ENCODE measurements around the gene ADAT3. TPM values are rescaled to one million over a fixed set of nuclear protein-coding genes. Genes with fewer than 3 reads are reported as not detected.
"Not testable (repeated sequence)": the region's sequence is repeated elsewhere in the genome, so short reads cannot be mapped to it uniquely, and the experiment has no call there.

Gene ADAT3
- total RNA-seq, 6 experiments from 2014 or later = 1.8 to 5.3 (median 2.7) TPM

DNA sequence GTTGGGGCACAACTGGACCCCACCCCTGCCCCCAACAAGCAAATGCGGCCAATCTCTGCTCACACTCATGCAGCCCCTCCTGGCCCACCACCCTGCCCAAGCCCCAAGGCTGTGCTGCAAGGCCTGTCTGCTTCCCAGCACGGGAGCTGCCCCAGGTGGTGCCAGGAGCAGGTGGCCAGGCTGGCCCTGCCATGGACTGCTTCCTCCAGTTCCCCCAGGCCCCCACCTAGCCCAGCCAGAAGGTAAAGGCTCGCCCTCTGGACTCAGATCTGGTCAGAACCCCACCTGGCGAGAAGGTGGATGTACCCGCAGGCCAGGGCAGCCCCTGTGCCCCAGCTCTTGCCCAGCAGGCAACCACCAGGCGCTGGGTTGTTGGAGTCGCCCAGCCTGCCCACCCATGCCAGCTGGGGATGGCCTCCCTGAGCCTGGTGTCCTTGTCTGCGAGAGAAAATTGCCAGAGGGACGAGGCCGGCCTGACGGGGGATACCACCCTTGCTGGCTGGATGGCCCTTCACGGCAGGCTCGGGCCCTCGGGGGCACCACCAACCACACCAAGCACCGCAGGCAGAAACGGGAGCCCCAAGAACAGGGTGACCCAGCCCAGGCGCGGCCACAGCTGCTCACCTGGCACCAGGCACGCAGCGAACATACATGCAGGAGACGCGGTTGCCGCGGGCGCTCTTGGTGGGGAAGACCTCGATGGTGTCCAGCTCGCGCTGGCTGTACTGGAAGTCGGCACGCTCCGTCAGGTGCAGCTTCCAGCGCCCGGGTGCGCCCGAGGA is 24.4 kb upstream of the ADAT3 start:
- ATAC-seq (no peak), DNase-seq (peak in 1 of 3 donors; percentile 25)
- Histone ChIP-seq H3K4me1 (peaks cover 0 to 14% (median 5%) of the 10 kb centered on the region in 4 donors), H3K36me3 (no peaks in the 10 kb centered on the region), H3K27ac (no peak overlapping the region), H3K4me3 (no peak overlapping the region), H3K27me3 (no peaks in the 10 kb centered on the region), H3K9me3 (no peaks in the 10 kb centered on the region)
- intact Hi-C loops (cut with DNase I) = no loop called here
- WGBS (ENCODE audit: insufficient coverage, low coverage, low lambda C conversion rate, missing lambda C conversion rate) = 80% methylated on average over 2 of the region's 35 CpGs
- TF ChIP-seq, protein P1, sequence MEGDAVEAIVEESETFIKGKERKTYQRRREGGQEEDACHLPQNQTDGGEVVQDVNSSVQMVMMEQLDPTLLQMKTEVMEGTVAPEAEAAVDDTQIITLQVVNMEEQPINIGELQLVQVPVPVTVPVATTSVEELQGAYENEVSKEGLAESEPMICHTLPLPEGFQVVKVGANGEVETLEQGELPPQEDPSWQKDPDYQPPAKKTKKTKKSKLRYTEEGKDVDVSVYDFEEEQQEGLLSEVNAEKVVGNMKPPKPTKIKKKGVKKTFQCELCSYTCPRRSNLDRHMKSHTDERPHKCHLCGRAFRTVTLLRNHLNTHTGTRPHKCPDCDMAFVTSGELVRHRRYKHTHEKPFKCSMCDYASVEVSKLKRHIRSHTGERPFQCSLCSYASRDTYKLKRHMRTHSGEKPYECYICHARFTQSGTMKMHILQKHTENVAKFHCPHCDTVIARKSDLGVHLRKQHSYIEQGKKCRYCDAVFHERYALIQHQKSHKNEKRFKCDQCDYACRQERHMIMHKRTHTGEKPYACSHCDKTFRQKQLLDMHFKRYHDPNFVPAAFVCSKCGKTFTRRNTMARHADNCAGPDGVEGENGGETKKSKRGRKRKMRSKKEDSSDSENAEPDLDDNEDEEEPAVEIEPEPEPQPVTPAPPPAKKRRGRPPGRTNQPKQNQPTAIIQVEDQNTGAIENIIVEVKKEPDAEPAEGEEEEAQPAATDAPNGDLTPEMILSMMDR (IDR thresholded peaks at IDR 0.05) = no peak
- no peak for TF ChIP-seq POLR2A (IDR thresholded peaks at IDR 0.05)

DNA sequence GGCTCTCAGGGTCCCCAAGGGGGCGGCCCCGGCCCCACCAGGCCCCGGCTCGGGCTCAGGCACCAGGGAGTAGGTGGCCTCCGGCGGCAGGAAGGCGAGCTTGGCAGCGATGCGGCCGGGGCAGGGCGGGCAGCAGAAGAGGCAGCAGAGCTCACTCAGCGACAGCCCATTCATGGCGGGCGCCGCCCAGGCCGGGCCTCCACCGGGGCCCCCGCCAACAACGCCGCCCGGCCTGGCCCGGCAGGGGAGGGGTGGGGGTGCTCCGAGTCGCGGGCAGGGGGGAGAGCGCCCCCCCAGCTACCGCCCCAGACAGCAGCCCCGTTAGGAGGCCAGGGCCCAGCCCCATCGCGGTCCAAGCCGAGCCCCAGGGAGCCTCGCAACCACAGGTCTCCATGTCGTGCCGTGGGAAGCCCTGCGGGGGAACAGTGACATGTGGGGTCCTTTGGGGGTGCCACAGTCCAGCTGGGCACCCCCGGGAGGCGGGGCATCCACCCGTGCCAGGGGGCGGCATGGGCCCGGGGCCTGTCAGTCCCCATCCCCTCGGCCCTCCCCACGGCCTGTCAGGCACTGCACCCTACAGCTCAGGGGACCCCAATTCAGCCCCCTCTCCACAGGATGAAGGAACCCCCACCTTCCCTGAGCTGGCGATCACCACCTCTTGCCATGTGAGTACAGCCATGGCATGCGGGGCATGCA is 23.7 kb upstream of the ADAT3 start:
- H3K9me3 ChIP-seq; intact Hi-C loops (cut with DNase I); ATAC-seq; H3K4me3 ChIP-seq; H3K27me3 ChIP-seq; H3K36me3 ChIP-seq; DNase-seq: not testable (repeated sequence)
- WGBS (ENCODE audit: insufficient coverage, low coverage, low lambda C conversion rate, missing lambda C conversion rate) = no CpG with 5 or more reads among the region's 44 CpGs
- Histone ChIP-seq H3K4me1 (peaks cover 0 to 11% (median 2%) of the 10 kb centered on the region in 4 donors), H3K27ac (peak overlapping the region in 2 of 3 donors; percentile 49 to 86)

DNA sequence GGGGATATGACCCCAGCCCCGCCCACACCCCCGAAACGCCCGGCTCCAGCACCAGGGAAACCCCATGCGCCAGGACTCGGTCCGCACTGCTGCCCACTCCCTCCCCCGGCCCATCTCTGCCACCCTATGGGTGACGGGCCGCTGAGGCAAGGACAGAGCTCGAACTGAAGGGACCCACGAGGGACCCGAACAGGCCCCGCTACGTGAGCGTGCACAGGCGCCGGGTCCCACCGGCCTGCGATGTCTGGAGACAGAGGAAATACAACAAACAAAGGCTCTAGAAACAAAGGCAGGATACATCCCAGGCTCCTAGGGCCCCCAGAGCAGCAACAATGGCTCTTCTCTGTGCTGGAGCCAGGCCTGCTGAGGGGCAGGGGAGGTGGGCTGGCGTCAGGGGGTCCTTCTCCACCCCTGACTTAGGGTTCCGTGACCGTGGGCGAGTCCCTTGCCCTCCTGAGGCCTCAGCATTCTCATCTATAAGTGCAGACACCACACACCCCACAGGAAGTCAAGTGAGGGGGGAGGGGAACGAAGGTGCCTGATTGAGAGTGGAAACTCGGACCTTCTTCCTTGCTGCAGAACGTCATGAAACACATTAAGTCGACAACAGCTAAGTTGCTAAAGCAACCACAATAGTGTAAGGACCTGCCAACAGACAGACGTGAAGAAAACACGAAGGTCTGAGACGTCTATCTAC is 23.0 kb upstream of the ADAT3 start:
- peak in 3 of 4 donors; percentile 2 to 11 (median 4) for ATAC-seq
- Histone ChIP-seq H3K9me3 (no peaks in the 10 kb centered on the region), H3K27ac (peak overlapping the region in 2 of 3 donors; percentile 49 to 86), H3K36me3 (no peaks in the 10 kb centered on the region), H3K27me3 (no peaks in the 10 kb centered on the region), H3K4me1 (peaks cover 0 to 9% (median 2%) of the 10 kb centered on the region in 4 donors), H3K4me3 (peak overlapping the region in 1 of 3 donors; percentile 12)
- DNase-seq = peak in 1 of 3 donors; percentile 34
- intact Hi-C loops (cut with DNase I) = no loop called here
- 67% methylated on average over 18 of the region's 31 CpGs for WGBS (ENCODE audit: insufficient coverage, low coverage, low lambda C conversion rate, missing lambda C conversion rate)
- TF ChIP-seq POLR2A (IDR thresholded peaks at IDR 0.05) = no peak
- TF ChIP-seq, protein P1 (IDR thresholded peaks at IDR 0.05) = no peak

DNA sequence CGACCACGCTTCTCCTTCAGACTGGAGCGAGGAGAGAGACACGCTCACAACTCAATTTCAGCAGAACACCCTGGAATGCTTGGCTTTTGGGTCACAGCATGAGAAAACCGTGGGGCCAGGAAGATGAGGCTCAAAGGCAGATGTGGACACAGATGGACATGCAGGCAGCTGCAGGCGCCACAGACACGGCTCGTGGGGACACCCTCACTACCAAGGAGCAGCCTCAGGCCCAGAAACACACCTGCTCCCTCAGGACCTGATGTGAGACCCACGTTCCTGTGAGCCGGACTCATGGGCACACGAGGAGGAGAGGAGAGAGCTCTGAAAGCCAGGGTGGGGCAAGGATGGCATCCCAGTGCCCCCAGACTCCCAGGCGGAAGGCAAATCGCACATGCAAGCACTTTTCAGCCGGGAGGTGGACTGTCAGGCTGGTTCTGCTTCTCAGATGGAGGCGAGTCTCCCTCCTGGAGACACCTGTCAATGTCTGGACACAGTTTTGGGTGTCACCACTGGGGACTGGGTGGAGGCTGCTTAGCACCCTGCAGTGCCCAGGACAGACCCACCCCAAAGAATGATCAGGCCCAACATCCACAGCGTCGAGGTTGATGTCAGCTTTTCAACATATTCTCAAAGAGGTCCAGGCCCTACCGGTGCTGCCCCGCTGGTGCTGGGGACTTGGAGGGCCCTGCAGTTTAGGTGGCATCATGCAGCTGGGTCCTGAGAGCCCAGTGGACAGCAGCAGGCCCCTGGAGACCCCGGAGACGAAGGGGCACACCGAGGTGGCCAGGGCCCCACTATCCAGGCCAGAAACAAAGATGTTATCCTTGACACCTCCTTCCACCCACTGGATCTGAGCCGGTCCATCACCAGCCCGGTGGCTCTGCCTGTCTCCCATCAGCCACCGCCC is 22.2 kb upstream of the ADAT3 start:
- H3K36me3 ChIP-seq = no peaks in the 10 kb centered on the region
- no peak for DNase-seq
- intact Hi-C loops (cut with DNase I) = no loop called here
- peak overlapping the region in 2 of 3 donors; percentile 33 to 86 for H3K27ac ChIP-seq
- WGBS (ENCODE audit: insufficient coverage, low coverage, low lambda C conversion rate, missing lambda C conversion rate) = 66% methylated on average over 6 of the region's 25 CpGs
- H3K27me3 ChIP-seq = no peaks in the 10 kb centered on the region
- no peaks in the 10 kb centered on the region for H3K9me3 ChIP-seq
- peak overlapping the region in 2 of 3 donors; percentile 63 to 80 for H3K4me3 ChIP-seq
- H3K4me1 ChIP-seq = peaks cover 0 to 9% (median 2%) of the 10 kb centered on the region in 4 donors
- TF ChIP-seq POLR2A (IDR thresholded peaks at IDR 0.05) = no peak
- TF ChIP-seq, protein P1 (IDR thresholded peaks at IDR 0.05) = no peak
- ATAC-seq = no peak
